Measurements from ENCODE around the gene C19orf12.

The C19orf12 gene

DNA sequence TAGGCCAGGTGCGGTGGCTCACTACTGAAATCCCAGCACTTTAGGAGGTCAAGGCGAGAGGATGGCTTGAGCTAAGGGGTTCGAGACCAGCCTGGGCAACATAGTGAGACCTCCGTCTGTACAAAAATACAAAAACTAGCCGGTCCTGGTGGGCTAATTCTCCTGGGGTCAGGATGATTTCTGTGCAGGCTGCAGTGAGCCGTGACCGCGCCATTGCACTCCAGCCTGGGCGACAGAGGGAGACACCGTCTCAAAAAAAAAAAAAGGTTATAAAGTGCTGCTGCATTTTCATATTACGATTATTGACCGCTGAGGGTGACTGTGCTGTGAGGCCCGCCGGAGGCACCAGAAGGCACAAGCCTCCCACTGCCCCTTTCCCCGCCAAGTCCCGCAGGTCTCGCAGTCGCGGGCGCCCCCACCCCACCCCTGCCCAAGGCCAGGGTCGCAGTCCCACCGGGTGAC, 50.3 kb downstream of the C19orf12 start:
- TF ChIP-seq, protein P1, sequence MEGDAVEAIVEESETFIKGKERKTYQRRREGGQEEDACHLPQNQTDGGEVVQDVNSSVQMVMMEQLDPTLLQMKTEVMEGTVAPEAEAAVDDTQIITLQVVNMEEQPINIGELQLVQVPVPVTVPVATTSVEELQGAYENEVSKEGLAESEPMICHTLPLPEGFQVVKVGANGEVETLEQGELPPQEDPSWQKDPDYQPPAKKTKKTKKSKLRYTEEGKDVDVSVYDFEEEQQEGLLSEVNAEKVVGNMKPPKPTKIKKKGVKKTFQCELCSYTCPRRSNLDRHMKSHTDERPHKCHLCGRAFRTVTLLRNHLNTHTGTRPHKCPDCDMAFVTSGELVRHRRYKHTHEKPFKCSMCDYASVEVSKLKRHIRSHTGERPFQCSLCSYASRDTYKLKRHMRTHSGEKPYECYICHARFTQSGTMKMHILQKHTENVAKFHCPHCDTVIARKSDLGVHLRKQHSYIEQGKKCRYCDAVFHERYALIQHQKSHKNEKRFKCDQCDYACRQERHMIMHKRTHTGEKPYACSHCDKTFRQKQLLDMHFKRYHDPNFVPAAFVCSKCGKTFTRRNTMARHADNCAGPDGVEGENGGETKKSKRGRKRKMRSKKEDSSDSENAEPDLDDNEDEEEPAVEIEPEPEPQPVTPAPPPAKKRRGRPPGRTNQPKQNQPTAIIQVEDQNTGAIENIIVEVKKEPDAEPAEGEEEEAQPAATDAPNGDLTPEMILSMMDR (IDR thresholded peaks at IDR 0.05): peak; percentile 8; the same call in 1 of the 2 replicates

DNA sequence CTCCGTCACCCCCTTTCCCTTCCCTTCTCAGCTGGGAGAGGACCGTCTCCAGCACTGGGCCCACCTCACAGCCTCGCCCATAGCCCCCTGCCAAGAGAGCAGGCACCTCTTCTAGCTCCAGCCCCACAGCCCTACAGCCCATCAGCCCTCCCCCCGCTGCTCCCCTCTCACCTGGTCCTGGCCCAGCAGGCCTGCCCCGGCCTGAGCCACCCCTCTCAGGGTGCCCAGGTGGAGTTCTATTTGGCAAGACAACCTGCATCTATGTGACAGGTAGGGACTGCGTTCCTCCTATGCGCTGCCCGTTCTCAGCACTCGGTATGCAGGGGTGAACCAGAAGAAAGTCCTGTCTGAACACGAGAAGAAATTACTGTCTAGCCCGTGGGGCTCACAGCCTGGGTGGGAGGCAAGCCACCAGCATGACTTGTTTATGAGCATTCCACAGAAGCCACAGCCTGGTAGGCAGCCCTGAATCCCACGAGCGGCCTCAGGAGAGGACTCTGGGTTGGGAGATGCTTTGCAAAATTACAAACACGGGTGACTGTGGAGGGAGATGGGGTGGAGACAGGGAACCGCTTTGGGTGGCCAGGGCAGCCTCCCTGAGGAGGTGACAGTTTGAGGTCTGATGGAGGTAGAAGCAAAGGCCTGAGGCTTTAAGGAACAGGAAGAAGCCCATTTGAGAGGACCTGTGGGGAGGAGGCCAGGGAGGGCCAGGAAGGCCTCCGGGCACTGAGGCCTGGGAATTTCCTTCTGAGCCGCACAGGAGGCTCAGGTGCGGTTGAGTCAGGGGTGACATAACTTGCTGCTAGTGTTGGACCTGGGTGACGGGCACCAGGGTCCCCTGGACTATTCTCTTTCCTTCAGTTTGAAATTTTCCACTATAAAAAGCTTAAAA, 51.0 kb downstream of the C19orf12 start:
- TF ChIP-seq, protein P1 (IDR thresholded peaks at IDR 0.05): no peak

DNA sequence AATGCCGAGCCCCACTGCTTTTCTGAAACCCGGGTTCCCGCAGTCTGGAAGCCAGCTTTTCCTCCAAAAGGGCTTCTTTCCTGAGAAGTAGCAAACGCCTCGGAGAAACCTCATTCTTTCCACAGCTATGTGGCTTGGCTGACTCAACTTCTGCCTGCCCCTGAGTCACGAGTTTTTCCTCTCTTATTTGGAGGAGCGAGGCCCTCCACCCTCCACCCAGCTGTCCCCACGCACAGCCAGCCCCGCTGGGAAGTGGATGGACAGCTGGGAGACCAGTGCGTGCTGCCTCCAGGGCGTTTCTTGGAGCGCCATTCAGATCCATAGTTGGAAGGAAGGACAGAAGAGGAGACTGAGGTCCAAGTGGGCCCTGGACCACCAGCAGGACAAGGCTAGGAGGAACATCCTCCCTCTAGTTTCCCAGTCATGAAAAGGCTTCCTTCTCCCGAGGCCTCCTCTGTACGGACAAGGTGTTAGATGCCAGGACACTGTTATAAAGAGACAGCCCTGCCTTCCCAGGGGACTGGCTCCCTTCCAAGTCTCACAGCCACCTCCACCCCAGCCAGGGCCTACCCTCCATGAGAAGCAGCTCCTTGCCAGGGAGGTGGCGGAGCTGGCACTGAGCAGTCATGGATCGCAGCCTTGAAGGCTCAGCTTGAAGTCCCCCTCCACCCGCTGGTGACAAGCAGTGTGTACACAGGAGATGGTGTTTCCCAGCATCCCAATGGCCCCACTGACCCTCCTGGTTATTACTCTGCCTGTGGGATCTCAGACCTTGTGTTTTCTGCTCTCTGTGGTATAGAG, 52.3 kb downstream of the C19orf12 start:
- TF ChIP-seq, protein P1 (IDR thresholded peaks at IDR 0.05): no peak

DNA sequence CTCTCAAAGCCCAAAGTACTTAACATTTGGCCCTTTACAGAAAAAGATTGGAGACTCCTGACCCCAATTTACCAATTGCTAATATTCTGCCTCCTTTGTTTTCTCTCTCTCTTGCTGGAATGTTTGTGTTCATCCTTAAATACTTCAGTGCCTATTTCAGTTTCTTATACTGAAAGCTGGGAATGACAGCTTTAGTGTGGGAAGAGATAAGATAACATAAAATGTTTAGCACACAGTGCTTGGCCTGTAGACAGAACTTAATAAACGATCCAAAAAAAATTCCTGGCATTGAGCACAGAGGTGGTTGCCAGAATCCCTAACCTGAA, 52.8 kb downstream of the C19orf12 start:
- TF ChIP-seq, protein P1 (IDR thresholded peaks at IDR 0.05): no peak

DNA sequence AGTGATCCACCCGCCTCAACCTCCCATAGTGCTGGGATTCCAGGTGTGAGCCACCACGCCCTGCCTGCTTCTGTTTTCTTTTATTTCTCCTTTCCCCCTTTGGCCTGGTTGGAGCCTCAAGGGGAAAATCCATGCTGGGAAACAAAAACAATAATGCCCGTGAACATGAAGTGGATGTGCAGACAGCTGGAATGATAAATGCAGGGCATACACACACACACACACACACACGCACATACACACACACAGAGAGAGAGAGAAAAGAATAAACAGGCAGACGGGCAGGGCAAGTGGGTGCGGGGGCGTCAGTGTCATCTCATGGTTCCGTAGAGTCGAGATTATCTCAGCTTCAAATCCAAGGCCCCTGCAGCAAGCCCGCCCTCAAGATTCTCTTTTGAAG, 54.2 kb downstream of the C19orf12 start:
- TF ChIP-seq, protein P1 (IDR thresholded peaks at IDR 0.05): no peak

DNA sequence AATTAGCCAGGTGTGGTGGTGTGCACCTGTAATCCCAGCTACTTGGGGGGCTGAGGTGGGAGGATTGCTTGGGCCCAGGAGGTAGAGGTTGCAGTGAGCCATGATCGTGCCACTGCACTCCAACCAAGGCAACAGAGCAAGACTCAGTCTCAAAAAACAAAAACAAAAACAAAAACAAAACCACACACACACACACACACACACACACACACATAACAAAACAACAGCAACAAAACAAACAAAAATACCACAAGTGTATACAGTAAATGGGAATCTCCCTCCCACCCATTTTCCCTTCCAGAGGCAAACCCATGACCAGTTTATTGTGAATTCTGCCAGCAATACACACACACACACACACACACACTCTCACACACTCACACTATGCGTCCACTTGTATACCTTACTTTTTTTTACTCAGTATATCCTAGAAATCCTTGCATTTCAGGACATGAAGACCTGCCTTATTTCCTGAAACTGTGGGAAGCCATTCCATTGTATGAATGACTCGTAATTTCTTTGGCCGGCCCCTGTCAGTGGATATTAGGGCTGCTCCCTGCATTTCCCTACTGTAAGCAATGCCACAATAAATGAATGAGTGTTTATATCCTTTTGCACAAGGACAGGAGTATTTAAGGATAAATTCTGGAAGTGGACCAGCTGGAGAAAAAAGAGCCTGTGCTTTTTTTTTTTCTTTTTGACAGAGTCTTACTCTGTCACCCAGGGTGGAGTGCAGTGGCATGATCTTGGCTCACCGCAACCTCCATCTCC, 56.7 kb downstream of the C19orf12 start:
- TF ChIP-seq, protein P1 (IDR thresholded peaks at IDR 0.05): no peak

DNA sequence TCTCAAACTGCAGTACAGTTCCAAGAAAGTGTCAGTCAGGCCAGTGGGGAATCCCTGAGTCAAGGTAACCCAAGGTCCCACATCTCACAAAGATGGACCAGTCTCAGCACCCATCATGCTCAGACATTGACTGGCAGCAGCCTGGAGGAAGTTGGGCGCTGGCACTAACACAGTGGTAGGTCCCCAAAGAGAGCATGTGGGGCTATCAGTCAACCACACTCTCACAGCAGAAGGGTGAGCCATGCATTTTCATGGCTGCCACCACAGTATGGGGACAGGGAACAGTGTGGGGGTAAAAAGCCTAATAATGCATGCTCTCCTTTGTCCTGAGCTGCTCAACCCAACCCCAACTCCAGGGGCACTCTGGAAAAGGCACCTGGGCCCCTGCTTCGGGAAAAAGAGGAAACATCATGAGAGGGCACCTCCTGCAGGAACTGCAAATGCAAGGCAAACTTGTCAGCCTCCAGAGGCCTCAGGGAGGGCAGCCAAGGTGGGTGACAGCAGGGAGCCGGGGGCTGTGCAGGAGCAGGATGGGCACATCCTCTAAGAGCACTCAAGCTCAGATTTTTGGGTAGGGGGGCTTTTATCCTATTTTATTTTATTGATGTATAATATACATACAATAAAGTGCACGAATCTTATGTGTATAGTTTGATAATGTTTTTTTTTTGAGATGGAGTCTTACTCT, 59.3 kb downstream of the C19orf12 start:
- TF ChIP-seq, protein P1 (IDR thresholded peaks at IDR 0.05): no peak

All from LNCAP (cell line).